ENCODE results near the gene TLK1.
"Not testable (repeated sequence)": the region's sequence is repeated elsewhere in the genome, so short reads cannot be mapped to it uniquely, and the experiment has no call there.

Gene TLK1

DNA sequence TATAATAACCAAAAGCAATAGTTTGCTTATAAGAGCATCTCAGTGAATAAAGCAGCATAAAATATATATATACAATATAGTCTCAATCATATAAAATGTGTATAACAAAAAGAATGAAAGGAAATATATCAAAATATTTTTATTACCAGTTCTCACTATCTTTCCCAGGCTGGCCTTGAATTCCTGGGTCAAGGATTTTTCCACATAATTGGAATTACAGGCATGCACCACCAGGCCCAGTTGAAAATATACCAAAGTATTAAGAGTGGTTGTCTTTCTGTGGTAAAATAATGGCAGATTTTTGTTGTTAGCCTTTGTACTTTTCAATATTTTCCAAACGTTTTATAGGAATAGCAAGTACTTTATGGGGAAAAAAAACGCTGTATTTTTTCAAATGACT is 8.6 kb upstream of the TLK1 start:
- no peak for DNase-seq (ENCODE audit: low read depth)

- no peak for DNase-seq (ENCODE audit: low read depth)
Observed at GRCh38 chr2:171167352-171167997, 6.8 kb upstream of the TLK1 start.

- no peak for DNase-seq (ENCODE audit: low read depth)
Observed at GRCh38 chr2:171166328-171166983, 5.8 kb upstream of the TLK1 start.

- no peak for DNase-seq (ENCODE audit: low read depth)
Observed at GRCh38 chr2:171165967-171166327, 5.3 kb upstream of the TLK1 start.

DNA sequence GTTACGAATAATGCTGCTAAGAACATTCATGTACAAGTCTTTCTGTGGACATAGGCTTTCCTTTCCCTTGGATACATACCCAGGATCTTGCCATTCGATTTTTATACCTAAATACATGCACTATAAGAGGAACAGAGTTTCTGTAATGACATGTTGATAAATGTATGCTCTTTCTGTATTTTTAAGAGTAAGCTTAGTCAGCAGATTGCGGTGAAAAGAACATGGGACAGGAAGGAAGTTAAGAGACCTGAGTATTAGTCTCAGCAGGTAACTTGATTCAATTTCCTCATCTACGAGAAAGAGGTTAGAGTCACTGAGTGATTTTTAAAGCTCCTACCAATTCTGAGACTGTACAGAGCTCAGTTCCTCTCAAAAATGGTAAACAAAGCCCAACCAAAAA is 2.6 kb upstream of the TLK1 start:
- DNase-seq (ENCODE audit: low read depth): no peak

- DNase-seq (ENCODE audit: low read depth): not testable (repeated sequence)
Observed at GRCh38 chr2:171162522-171163197, 2.0 kb upstream of the TLK1 start.

GRCh38 chr2:171160956-171161740 is 455 bp upstream of the TLK1 start:
- DNase-seq (ENCODE audit: low read depth): no peak

DNA sequence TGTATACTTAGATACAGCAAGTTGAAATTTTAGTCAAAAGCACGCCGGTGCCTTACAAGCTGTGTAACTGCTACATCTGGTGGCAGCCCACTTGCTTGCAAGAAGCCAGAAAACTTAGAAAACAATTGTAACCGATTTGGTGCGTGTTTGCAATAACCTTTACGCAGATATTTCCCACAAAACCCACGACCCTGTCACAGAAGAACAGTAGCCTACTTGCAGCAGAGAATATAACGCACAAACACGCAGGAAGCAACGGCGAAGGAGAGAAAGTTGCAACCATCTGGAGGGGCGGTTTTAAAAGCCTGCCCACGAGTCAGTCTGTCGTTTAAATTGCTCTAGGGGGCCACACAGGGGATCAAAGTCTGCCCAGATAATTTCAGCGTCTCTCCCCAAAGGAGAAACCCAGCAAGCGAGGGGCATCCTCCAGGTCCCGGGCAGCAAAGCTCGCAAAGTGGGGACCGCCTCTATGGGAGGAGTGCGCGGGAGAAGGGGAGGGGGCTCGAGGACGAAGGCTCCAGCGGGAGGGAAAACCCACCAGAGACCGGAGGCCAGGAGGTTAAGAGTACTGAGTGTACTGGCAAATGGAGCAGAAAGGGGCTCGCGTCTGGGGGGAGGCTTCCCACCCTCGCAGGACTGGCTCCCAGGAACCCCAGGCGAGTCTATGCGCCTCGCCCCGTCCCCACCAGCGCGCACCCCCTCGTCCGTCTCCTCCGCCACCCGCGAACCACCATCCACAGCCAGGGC is 1.1 kb downstream of the TLK1 start:
- DNase-seq (ENCODE audit: low read depth): peak; percentile 40

GRCh38 chr2:171158790-171159371 is 1.8 kb downstream of the TLK1 start:
- no peak for DNase-seq (ENCODE audit: low read depth)

DNA sequence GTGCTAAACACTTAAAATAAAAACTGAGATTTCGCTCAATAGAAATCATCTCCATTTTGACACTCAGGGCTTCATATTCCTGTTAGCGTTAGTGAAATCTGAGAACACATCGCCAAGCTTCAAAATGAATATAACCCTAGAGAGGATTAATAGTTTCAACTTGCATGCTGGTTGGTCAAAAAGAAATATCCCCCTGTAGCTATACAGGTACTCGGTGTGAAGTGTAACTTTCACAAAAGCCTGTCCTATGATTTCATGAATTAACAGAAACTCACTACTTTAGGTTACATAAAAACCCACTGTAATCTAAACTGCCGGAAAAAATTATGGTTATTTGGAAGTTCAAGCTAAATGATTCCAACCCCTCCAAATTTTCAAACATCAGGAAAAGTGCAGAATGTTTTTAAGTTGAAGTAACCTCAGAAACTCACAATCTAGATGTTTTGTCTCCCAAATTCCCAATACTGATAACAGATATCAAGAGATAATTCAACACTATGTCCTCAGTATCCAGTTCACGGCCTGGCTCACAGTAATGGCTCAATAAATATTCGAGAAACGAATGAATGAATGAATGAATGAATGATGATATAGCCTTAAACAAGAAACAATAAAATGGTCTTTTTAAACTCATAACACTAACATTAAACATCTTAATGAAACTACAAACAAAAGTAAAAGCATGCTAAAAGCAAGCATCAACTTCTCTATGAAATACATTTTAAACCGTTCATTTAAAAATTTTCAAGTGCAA is 2.5 kb downstream of the TLK1 start:
- no peak for DNase-seq (ENCODE audit: low read depth)

DNA sequence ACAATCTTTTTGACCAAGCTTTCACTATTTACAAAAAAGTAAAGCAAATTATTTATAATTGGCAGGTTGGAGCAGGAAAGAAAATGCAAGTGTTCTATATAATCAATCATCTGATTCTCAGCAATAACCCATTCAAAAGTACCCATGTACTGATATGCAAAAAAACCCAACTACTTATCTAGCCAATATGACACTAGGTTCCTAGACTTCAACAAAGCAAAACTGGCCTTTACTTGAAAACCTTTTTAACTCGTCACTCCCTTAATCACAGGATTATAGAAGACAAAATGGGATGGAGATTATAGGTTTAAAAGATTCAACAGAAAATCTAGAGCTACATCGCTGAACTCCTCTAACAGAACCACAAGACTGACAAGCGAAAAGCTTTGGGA is 3.6 kb downstream of the TLK1 start:
- DNase-seq (ENCODE audit: low read depth): no peak

DNA sequence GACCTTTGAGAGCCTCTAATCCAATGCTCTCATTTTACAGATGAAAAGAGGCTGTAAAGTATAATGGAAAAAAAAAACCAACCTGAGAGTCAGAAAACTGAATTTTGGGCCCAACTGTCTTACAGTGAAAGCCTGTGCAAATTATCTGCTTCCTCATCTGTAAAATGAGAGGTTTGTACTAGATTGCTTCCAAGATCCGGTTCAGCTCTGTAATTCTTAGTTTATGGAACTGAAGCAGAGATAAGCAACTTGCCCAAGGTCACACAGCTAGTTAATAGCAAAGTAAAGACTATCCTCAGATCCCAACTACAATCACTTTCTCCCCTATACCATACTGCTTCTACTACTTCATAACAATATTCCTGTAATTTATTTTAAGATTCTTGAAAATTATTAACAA is 6.3 kb downstream of the TLK1 start:
- no peak for DNase-seq (ENCODE audit: low read depth)

GRCh38 chr2:171150694-171151285 is 9.9 kb downstream of the TLK1 start:
- DNase-seq (ENCODE audit: low read depth): no peak

GRCh38 chr2:171149986-171150693 is 10.6 kb downstream of the TLK1 start:
- DNase-seq (ENCODE audit: low read depth): no peak

GRCh38 chr2:171149171-171149938 is 11.3 kb downstream of the TLK1 start:
- DNase-seq (ENCODE audit: low read depth): no peak

DNA sequence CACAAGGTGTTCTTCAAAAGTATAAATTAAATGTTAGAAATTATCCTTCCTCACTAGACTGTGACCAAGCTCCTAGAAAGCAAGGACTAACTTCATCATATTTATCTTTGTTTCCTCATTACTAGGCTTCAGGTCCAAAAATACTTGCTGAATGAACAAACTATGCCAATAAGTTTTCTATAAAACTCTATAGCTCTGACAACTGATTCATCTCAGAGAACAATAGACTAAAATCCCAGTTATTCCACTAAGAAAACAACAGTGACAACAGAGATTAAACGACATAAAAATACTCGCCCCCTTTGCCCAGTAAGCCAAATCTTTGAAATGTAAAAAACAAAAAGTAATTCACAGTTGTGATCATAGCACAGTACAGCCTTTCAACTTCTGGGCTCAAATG is 13.6 kb downstream of the TLK1 start:
- no peak for DNase-seq (ENCODE audit: low read depth)

GRCh38 chr2:171146633-171147032 is 14.1 kb downstream of the TLK1 start:
- DNase-seq (ENCODE audit: low read depth): no peak

DNA sequence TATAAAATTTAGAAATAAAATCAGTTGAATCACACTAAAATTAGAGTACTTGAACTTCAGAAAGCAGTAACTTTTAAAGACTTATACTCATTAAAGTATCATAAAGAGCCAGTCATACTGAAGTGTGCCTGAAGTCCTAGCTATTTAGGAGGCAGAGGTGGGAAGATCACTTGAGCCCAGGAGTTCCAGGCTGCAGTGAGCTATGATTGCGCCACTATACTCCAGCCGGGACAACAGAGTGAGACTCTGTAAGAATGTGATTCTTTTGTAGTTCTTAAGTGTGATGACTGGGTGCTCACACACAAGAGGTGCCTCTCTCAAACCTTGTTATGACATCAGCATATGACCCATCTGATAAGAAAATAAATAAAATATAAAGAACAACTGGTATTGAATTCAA is 14.6 kb downstream of the TLK1 start:
- DNase-seq (ENCODE audit: low read depth): no peak

GRCh38 chr2:171143670-171144062 is 17.0 kb downstream of the TLK1 start:
- DNase-seq (ENCODE audit: low read depth): no peak

All from non-pigmented ciliary epithelial cell (primary cell).